Calu3 (cell line): ENCODE results near the gene DLG2. TPM values are rescaled to one million over a fixed set of nuclear protein-coding genes. Genes with fewer than 3 reads are reported as not detected.

Experiments used
- BruUV-seq: library from RNA; stranded (reverse); fragments of 400-500 nt; replicated peaks from 2 replicates; lab custom pipeline; 2021; lab: Mats Ljungman, UMichigan
- CTCF ChIA-PET: fragments of 300-600 bp; sonication (Branson Sonifier 250); formaldehyde crosslinking; loops from one replicate; lab custom pipeline; 2022; ENCODE audit warnings: antibody characterized with exemption; lab: Charles Lee
- DNase-seq: peaks from one replicate; pipeline ENCODE4 v3.0.0; 2022
- H3K27ac Mint-ChIP-seq: one replicate; pipeline ENCODE4 v1.8.0; 2022; ENCODE audit warnings: mixed read lengths; ENCODE audit not compliant: unreplicated experiment
- H3K27me3 Mint-ChIP-seq: one replicate; pipeline ENCODE4 v1.8.0; 2022; ENCODE audit warnings: mixed read lengths; ENCODE audit not compliant: unreplicated experiment
- H3K36me3 Mint-ChIP-seq: one replicate; pipeline ENCODE4 v1.8.0; 2022; ENCODE audit warnings: mild to moderate bottlenecking, moderate library complexity, mixed read lengths; ENCODE audit not compliant: insufficient read depth, unreplicated experiment
- H3K4me1 Mint-ChIP-seq: one replicate; pipeline ENCODE4 v1.8.0; 2022; ENCODE audit warnings: mild to moderate bottlenecking, low read depth, mixed read lengths; ENCODE audit not compliant: unreplicated experiment
- H3K4me3 Mint-ChIP-seq: one replicate; pipeline ENCODE4 v1.8.0; 2022; ENCODE audit warnings: mild to moderate bottlenecking, low read depth, moderate library complexity, mixed read lengths; ENCODE audit not compliant: unreplicated experiment
- H3K9me3 Mint-ChIP-seq: one replicate; pipeline ENCODE4 v1.8.0; 2022; ENCODE audit warnings: low read depth, mixed read lengths; ENCODE audit not compliant: unreplicated experiment
- CTCF ChIP-seq: fragments of 200-600 bp; IDR thresholded peaks from one replicate; pipeline ENCODE4 v1.8.0; 2022; ENCODE audit warnings: antibody characterized with exemption; ENCODE audit not compliant: unreplicated experiment
- intact Hi-C: fragments of 100-400 bp; cut with micrococcal nuclease; formaldehyde crosslinking; loops from one replicate; pipeline ENCODE4 v1.10.0; 2022; ENCODE audit not compliant: unreplicated experiment
- total RNA-seq: library from RNA; stranded (reverse); gene quantifications from 2 replicates; pipeline ENCODE4 v1.2.3, GENCODE V29; 2022

Gene DLG2
- total RNA-seq, 1 experiment from 2014 or later: 0.71 TPM

- no peaks in the 10 kb centered on the region for H3K27me3 Mint-ChIP-seq
- TF ChIP-seq CTCF: no peak
Observed at GRCh38 chr11:85266646-85267045, 360.5 kb downstream of the DLG2 start.

GRCh38 chr11:85263328-85263727, 363.8 kb downstream of the DLG2 start:
- Mint-ChIP-seq H3K27me3 (no peaks in the 10 kb centered on the region), H3K27ac (no peak overlapping the region), H3K4me1 (no peaks in the 10 kb centered on the region), H3K36me3 (no peaks in the 10 kb centered on the region), H3K9me3 (no peaks in the 10 kb centered on the region), H3K4me3 (no peak overlapping the region)
- CTCF ChIA-PET: no interaction called here
- intact Hi-C loops: no loop called here
- DNase-seq: no peak
- BruUV-seq: no TSS peak
- no peak for TF ChIP-seq CTCF

More at GRCh38 chr11:85266646-85267045, 360.5 kb downstream of the DLG2 start:
- intact Hi-C loops: no loop called here
- Mint-ChIP-seq H3K27ac (no peak overlapping the region), H3K9me3 (no peaks in the 10 kb centered on the region), H3K36me3 (no peaks in the 10 kb centered on the region), H3K4me1 (no peaks in the 10 kb centered on the region), H3K4me3 (no peak overlapping the region)
- DNase-seq: no peak
- no TSS peak for BruUV-seq
- CTCF ChIA-PET: no interaction called here

GRCh38 chr11:85257837-85258236, 369.3 kb downstream of the DLG2 start:
- Mint-ChIP-seq H3K4me1 (no peaks in the 10 kb centered on the region), H3K27ac (no peak overlapping the region), H3K4me3 (no peak overlapping the region), H3K27me3 (no peaks in the 10 kb centered on the region), H3K36me3 (no peaks in the 10 kb centered on the region), H3K9me3 (no peaks in the 10 kb centered on the region)
- no TSS peak for BruUV-seq
- intact Hi-C loops: no loop called here
- no peak for TF ChIP-seq CTCF
- DNase-seq: no peak
- CTCF ChIA-PET: interaction anchor here (0.6 kb wide), 1 partner anchor 1133 kb away, joined by 5 read pairs; no protein-coding TSS in a partner anchor

GRCh38 chr11:85256433-85256832, 370.7 kb downstream of the DLG2 start:
- CTCF ChIA-PET: no interaction called here
- Mint-ChIP-seq H3K27ac (no peak overlapping the region), H3K9me3 (no peaks in the 10 kb centered on the region), H3K4me1 (no peaks in the 10 kb centered on the region), H3K27me3 (no peaks in the 10 kb centered on the region), H3K4me3 (no peak overlapping the region), H3K36me3 (no peaks in the 10 kb centered on the region)
- TF ChIP-seq CTCF: no peak
- no TSS peak for BruUV-seq
- intact Hi-C loops: no loop called here
- no peak for DNase-seq
